Peyer's patch (tissue), 4 donors: ENCODE results near the gene SEC14L2.
A peak's percentile ranks its signal among the peaks of the same experiment; 100 is the strongest.

Experiments
- POLR2A ChIP-seq, 2 donors: fragments of 450-650 bp; IDR thresholded peaks; one replicate each; pipeline ENCODE4 v1.5.1; 2017; ENCODE audit warnings: antibody characterized with exemption in 2 of 2, mild to moderate bottlenecking in 2 of 2, moderate library complexity in 2 of 2
- TF ChIP-seq, protein P1 (sequence below), 6 experiments: fragments of 450-650 bp in 4 of 6; fragments of 200-600 bp in 2 of 6; sonication (generic) in 1 of 6; IDR thresholded peaks; one replicate each; pipeline ENCODE4 v1.5.1; 2017 to 2019; ENCODE audit warnings: antibody characterized with exemption in 6 of 6, mild to moderate bottlenecking in 3 of 6, moderate library complexity in 1 of 6

DNA sequence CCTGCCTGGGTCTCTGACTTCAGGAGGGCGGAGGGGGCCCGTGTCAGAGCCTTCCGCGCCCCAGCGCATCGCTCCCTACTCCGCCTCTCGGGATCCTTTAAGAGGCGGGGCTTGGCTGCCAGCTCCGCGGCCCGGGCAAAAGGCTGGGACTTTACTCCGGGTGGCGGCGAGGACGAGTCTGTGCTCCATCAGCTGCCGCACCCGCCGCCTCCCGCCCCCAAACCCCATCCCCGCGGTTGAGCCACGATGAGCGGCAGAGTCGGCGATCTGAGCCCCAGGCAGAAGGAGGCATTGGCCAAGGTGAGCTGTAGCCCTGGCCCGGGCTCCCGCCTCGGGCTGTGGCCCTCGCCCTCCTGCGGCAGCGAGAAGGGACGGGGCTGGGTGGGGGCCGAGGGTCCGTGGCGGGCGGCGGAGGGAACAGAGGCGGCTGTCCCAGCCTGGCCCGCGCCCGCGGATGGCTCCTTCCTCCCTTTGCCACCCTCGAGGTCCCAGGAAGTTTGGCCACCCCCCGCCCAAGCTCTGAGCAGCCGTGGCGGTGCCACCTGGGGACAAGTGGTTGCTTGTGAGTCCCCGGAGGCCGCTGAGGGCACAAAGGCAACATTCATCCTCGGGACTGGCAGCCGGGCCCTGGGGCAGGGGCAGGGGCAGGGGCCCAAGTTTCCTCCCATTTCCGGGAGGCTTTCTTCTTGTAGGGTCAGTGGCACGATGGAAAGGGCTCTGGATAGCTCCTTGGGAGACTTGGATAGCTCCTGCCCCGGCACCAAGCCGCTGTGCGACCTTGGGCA is at the start of gene SEC14L2:
- TF ChIP-seq, protein P1, sequence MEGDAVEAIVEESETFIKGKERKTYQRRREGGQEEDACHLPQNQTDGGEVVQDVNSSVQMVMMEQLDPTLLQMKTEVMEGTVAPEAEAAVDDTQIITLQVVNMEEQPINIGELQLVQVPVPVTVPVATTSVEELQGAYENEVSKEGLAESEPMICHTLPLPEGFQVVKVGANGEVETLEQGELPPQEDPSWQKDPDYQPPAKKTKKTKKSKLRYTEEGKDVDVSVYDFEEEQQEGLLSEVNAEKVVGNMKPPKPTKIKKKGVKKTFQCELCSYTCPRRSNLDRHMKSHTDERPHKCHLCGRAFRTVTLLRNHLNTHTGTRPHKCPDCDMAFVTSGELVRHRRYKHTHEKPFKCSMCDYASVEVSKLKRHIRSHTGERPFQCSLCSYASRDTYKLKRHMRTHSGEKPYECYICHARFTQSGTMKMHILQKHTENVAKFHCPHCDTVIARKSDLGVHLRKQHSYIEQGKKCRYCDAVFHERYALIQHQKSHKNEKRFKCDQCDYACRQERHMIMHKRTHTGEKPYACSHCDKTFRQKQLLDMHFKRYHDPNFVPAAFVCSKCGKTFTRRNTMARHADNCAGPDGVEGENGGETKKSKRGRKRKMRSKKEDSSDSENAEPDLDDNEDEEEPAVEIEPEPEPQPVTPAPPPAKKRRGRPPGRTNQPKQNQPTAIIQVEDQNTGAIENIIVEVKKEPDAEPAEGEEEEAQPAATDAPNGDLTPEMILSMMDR (IDR thresholded peaks at IDR 0.05), result peak in 1 of 6 experiments; percentile 5
- peak; percentile 81 to 86 for TF ChIP-seq POLR2A (IDR thresholded peaks at IDR 0.05)
